WI38 (cell line): ENCODE data around the gene LRMDA.

Experiments
- H3K4me3 ChIP-seq: 2 replicates; pipeline ENCODE4 v1.5.1; 2011; ENCODE audit warnings: low read depth, mild to moderate bottlenecking, control low read depth, low read length
- TF ChIP-seq, protein P1 (sequence below): IDR thresholded peaks from 2 replicates; pipeline ENCODE4 v1.5.1; 2012; ENCODE audit warnings: low read depth, mild to moderate bottlenecking, control low read depth, low read length

The LRMDA gene

DNA sequence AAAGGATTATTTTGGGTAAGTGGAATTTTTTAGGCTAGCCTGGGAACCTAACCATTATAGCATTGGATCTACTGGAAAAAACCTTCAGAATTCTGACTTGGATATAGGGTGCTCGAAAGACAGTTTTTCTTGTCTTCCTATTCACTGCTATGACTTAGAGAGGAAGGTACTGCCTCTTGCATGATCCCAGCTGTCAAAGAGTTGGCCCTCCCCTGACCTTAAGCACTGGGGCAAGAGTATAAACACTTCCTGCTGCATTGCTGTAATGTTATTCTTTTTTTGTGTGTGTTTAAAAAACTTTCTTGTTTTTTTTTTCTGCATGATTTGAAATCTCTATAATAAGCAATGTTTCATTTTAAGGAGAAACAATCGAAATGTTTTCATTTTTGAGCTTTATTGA is 113.0 kb downstream of the LRMDA start:
- H3K4me3 ChIP-seq = no peak overlapping the region
- TF ChIP-seq, protein P1, sequence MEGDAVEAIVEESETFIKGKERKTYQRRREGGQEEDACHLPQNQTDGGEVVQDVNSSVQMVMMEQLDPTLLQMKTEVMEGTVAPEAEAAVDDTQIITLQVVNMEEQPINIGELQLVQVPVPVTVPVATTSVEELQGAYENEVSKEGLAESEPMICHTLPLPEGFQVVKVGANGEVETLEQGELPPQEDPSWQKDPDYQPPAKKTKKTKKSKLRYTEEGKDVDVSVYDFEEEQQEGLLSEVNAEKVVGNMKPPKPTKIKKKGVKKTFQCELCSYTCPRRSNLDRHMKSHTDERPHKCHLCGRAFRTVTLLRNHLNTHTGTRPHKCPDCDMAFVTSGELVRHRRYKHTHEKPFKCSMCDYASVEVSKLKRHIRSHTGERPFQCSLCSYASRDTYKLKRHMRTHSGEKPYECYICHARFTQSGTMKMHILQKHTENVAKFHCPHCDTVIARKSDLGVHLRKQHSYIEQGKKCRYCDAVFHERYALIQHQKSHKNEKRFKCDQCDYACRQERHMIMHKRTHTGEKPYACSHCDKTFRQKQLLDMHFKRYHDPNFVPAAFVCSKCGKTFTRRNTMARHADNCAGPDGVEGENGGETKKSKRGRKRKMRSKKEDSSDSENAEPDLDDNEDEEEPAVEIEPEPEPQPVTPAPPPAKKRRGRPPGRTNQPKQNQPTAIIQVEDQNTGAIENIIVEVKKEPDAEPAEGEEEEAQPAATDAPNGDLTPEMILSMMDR = no peak

DNA sequence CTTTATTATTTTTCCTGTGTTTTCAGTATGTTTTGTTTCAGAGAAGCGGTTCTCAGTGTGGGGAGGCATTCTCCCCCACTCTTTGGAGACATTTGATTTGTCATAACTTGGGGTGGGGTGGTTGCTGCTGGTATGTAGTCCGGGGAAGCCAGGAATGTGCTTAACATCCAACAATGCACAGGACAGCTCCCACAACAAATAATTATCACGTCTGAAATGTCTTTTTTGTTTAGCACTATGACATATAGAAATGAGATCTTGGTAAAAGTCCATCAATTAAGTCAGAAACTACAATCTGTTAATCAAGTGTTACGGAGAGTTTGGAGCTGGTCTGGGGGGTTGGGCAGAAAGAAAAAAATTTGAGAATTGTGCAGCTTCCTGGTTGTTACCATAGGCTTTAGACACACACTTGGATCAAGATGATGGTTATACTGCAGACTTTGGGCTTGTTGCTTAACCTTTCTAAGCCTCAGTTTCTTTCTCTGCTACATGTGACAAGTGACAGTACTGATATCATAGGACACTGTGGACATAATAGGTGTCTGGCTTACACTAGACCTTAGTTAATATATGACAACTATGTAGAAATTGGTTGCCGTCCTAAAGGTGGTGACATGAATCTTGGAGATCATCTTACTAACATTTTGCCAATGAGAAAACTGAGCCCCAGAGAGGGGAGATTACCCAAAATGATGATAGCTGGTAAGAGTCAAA is 113.7 kb downstream of the LRMDA start:
- TF ChIP-seq, protein P1 = no peak
- H3K4me3 ChIP-seq = no peak overlapping the region

DNA sequence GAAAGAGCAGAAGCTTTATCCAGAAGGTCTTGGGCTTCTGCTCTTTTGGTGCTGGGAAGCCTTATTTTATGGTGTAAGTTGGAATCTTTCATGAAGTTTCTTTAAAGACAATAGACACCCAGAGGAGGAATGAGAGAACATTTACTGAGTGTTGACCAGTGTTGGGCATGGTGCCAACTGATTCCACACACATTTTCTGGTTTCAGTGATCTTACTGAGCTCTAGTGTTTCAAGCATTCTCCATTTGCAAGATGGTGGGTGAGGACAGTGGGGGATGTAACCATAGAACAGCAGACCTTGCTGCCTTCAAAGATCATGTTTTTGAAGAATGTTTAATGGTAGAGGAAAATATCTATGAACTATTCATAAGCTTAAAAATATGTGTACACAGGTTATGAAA is 114.6 kb downstream of the LRMDA start:
- no peak overlapping the region for H3K4me3 ChIP-seq
- TF ChIP-seq, protein P1 = no peak

DNA sequence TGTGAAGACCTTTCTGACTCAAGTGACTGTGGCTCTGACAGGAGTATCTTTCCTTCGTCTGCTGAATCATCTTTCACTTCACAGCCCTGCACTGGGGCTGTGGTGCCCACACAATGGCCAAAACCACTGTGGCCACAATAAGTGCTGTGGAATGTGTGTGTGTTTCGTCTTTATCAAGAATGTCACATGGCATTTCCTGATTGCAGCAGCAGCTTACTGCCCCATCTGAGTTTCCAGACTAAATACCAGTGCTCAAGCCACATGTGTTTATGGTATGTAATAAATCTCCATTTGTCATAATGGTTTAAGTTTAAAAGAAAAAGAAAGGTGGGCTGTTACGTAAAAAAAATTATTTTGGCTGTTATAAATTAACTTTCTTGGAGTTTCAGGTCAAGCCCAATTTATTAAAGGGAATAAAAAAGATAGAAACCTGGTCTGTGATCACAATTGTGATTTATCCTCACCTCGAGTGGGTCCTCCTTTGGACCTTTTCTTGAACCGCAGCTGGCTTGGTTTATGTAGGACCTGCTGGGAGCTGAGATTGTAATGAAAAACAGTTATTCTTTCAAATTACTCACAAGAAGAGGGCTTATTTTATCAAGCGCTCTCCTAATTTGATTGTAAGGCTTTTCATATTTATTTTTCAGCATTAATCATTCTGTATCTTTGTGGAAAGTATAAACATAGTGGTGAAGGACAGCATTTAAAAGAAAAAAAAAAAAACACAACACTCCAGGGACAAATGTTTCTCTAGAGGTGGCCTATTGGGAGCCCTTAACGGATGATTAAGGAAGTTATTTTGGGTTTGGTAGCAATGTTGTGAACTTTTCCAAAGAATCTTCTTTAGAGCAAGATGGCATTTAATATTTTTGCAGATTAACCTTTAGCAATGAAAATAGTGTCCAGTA is 116.2 kb downstream of the LRMDA start:
- TF ChIP-seq, protein P1 = no peak
- no peak overlapping the region for H3K4me3 ChIP-seq

DNA sequence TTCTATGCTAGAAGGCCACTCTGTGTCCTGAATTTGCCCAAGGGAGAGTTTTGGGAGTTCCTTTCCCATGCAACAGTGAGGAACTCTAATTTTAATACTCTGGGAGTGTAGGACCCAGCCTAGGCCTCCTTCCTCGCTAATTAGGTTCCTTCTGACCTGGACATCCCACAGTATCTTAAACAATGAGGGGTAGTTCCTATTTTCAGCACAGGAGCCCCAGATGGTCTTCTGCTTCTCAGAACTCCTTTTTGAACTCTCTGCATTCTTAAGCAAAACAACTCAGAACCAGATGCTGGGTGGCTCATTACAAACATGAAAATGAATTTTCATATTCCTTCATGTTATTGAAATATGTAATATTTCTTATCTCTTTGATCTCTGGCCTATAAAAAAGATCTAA is 116.9 kb downstream of the LRMDA start:
- no peak overlapping the region for H3K4me3 ChIP-seq
- TF ChIP-seq, protein P1 = no peak

DNA sequence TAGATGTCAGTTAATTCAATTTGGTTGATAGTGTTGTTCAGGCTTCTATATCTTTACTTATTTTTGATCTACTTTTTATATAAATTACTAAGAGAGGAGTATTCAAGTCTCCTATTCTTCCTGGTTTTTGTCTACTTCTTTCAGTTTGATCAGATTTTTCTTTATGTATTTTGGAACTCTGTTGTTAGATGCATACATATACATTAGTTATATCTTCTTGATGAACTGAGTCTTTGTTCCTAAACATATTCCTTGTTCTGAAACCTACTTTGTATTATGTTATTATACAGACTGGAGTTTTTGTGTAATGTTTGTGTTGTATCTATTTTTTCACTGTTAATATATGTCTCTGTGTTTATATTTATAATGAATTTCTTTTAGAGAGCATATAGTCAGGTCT is 118.8 kb downstream of the LRMDA start:
- TF ChIP-seq, protein P1 = no peak
- no peak overlapping the region for H3K4me3 ChIP-seq

DNA sequence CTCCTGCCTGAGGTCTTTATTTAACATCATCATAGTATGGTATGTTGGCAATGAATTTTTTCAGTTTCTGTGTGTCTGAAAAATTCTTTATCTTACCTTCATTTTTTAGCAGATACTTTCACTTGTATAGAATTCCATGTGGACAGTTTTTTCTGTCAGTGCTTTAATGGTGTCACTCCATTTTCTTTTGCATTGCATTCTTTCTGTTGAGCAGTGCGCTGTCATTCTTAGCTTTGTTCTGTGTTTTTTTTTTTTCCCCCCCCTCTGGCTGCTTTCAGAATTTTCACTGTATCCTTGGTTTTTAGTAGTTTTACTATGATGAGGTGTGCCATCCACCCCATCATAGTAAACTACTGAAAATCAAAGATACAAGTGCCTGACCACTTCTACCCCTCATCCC is 120.7 kb downstream of the LRMDA start:
- TF ChIP-seq, protein P1 = no peak
- H3K4me3 ChIP-seq = no peak overlapping the region
